ENCODE results near the gene TTC5.
"Not testable (repeated sequence)": the region's sequence is repeated elsewhere in the genome, so short reads cannot be mapped to it uniquely, and the experiment has no call there.

The TTC5 gene

GRCh38 chr14:20305265-20306078 is at the start of gene TTC5:
TTC5 (minus strand) TSS chr14:20305951; CDS start chr14:20305937, 14 bp downstream.
- peak; percentile 90 to 94 for DNase-seq

GRCh38 chr14:20350860-20351259 is 45.1 kb upstream of the TTC5 start:
- no peak for DNase-seq

- no peak for DNase-seq
Observed at GRCh38 chr14:20350282-20350681, 44.5 kb upstream of the TTC5 start.

GRCh38 chr14:20347747-20348146 is 42.0 kb upstream of the TTC5 start:
- no peak for DNase-seq

GRCh38 chr14:20346713-20347112 is 41.0 kb upstream of the TTC5 start:
- DNase-seq, result no peak

- no peak for DNase-seq
Observed at GRCh38 chr14:20345366-20345765, 39.6 kb upstream of the TTC5 start.

- no peak for DNase-seq
Observed at GRCh38 chr14:20343862-20344220, 38.1 kb upstream of the TTC5 start.

GRCh38 chr14:20343092-20343861 is 37.5 kb upstream of the TTC5 start, which contains the start of gene PARP2:
PARP2 (plus strand) TSS chr14:20343635; CDS start chr14:20343642, 7 bp downstream.
- peak; percentile 94 to 97 for DNase-seq

GRCh38 chr14:20341646-20342045 is 35.9 kb upstream of the TTC5 start:
- DNase-seq, result no peak

- DNase-seq, result not testable (repeated sequence)
Observed at GRCh38 chr14:20341032-20341431, 35.3 kb upstream of the TTC5 start.

GRCh38 chr14:20334017-20334416 is 28.3 kb upstream of the TTC5 start:
- no peak for DNase-seq

- DNase-seq, result no peak
Observed at GRCh38 chr14:20333494-20333841, 27.7 kb upstream of the TTC5 start.

- peak; percentile 41 to 49 for DNase-seq
Observed at GRCh38 chr14:20332788-20333493, 27.2 kb upstream of the TTC5 start, which contains the start of gene CCNB1IP1. CCNB1IP1 (minus strand) TSS chr14:20333279; CDS start chr14:20316523, 16,756 bp downstream.

- DNase-seq, result no peak
Observed at GRCh38 chr14:20332431-20332787, 26.7 kb upstream of the TTC5 start.

- no peak for DNase-seq
Observed at GRCh38 chr14:20331053-20331613, 25.4 kb upstream of the TTC5 start.

GRCh38 chr14:20329355-20329754 is 23.6 kb upstream of the TTC5 start:
- no peak for DNase-seq

GRCh38 chr14:20328705-20329104 is 23.0 kb upstream of the TTC5 start:
- DNase-seq, result no peak

- no peak for DNase-seq
Observed at GRCh38 chr14:20327005-20327869, 21.5 kb upstream of the TTC5 start.

GRCh38 chr14:20317720-20318119 is 12.0 kb upstream of the TTC5 start:
- no peak for DNase-seq

- no peak for DNase-seq
Observed at GRCh38 chr14:20314026-20314425, 8.3 kb upstream of the TTC5 start.

- DNase-seq, result no peak
Observed at GRCh38 chr14:20306079-20306423, 300 bp upstream of the TTC5 start.

- no peak for DNase-seq
Observed at GRCh38 chr14:20302042-20302755, 3.6 kb downstream of the TTC5 start.
